ENCODE measurements around the gene EP300.
A peak's percentile ranks its signal among the peaks of the same experiment; 100 is the strongest.
"Not testable (repeated sequence)": the region's sequence is repeated elsewhere in the genome, so short reads cannot be mapped to it uniquely, and the experiment has no call there.

EP300 gene

GRCh38 chr22:41092023-41092817, at the start of gene EP300:
Gene EP300, plus strand, starts transcription at chr22:41092592. Its CDS starts 413 bp downstream, at chr22:41093005.
- TF ChIP-seq CTCF (IDR thresholded peaks at IDR 0.05; ENCODE audit: control insufficient read depth, insufficient read depth, low read depth, low read length, missing control alignments), result peak; percentile 31
- H3K4me3 ChIP-seq (ENCODE audit: control insufficient read depth, low read depth, low read length), result peak within 1 kb of the TSS; percentile 77

GRCh38 chr22:41043722-41044121, 48.7 kb upstream of the EP300 start:
- H3K4me3 ChIP-seq (ENCODE audit: control insufficient read depth, low read depth, low read length), result no peak overlapping the region
- no peak for DNase-seq (ENCODE audit: low read depth)
- no peak for TF ChIP-seq CTCF (IDR thresholded peaks at IDR 0.05; ENCODE audit: control insufficient read depth, insufficient read depth, low read depth, low read length, missing control alignments)

More at GRCh38 chr22:41092023-41092817, at the start of gene EP300:
- peak; percentile 23 for DNase-seq (ENCODE audit: low read depth)

- DNase-seq (ENCODE audit: low read depth); H3K4me3 ChIP-seq (ENCODE audit: control insufficient read depth, low read depth, low read length): not testable (repeated sequence)
Observed at GRCh38 chr22:41045575-41045974, 46.8 kb upstream of the EP300 start.

- DNase-seq (ENCODE audit: low read depth), result no peak
- no peak overlapping the region for H3K4me3 ChIP-seq (ENCODE audit: control insufficient read depth, low read depth, low read length)
- no peak for TF ChIP-seq CTCF (IDR thresholded peaks at IDR 0.05; ENCODE audit: control insufficient read depth, insufficient read depth, low read depth, low read length, missing control alignments)
Observed at GRCh38 chr22:41047801-41048211, 44.6 kb upstream of the EP300 start.

GRCh38 chr22:41048345-41048744, 44.0 kb upstream of the EP300 start:
- H3K4me3 ChIP-seq (ENCODE audit: control insufficient read depth, low read depth, low read length); DNase-seq (ENCODE audit: low read depth): not testable (repeated sequence)

GRCh38 chr22:41048791-41049717, 43.3 kb upstream of the EP300 start:
- DNase-seq (ENCODE audit: low read depth), result peak; percentile 79
- H3K4me3 ChIP-seq (ENCODE audit: control insufficient read depth, low read depth, low read length), result peak overlapping the region; percentile 4
- no peak for TF ChIP-seq CTCF (IDR thresholded peaks at IDR 0.05; ENCODE audit: control insufficient read depth, insufficient read depth, low read depth, low read length, missing control alignments)

- H3K4me3 ChIP-seq (ENCODE audit: control insufficient read depth, low read depth, low read length); DNase-seq (ENCODE audit: low read depth): not testable (repeated sequence)
Observed at GRCh38 chr22:41049795-41050194, 42.6 kb upstream of the EP300 start.

GRCh38 chr22:41050883-41051282, 41.5 kb upstream of the EP300 start:
- DNase-seq (ENCODE audit: low read depth), result no peak
- H3K4me3 ChIP-seq (ENCODE audit: control insufficient read depth, low read depth, low read length), result no peak overlapping the region

More at GRCh38 chr22:41050883-41051282, 41.5 kb upstream of the EP300 start:
- TF ChIP-seq CTCF (IDR thresholded peaks at IDR 0.05; ENCODE audit: control insufficient read depth, insufficient read depth, low read depth, low read length, missing control alignments), result peak; percentile 16
